Mesenchymal stem cell (in vitro differentiated cells and primary cell): ENCODE data around the gene MANEAL. TPM values are rescaled to one million over a fixed set of nuclear protein-coding genes. Genes with fewer than 3 reads are reported as not detected.
A peak's percentile ranks its signal among the peaks of the same experiment; 100 is the strongest.

ENCODE experiments used
- DNase-seq: peaks from one replicate; pipeline ENCODE4 v3.0.0-alpha.2; 2013
- H2AFZ ChIP-seq: one replicate; pipeline ENCODE4 v1.6.1; 2013; ENCODE audit warnings: low read depth, mild to moderate bottlenecking, control low read depth, inconsistent platforms, low read length, moderate library complexity
- H2AK5ac ChIP-seq: 2 replicates; pipeline ENCODE4 v1.6.1; 2013; ENCODE audit warnings: low read length, moderate library complexity, mild to moderate bottlenecking, inconsistent platforms; ENCODE audit not compliant: severe bottlenecking
- H2BK120ac ChIP-seq: one replicate; pipeline ENCODE4 v1.6.1; 2013; ENCODE audit warnings: low read depth, mild to moderate bottlenecking, inconsistent platforms, low read length, moderate library complexity
- H2BK12ac ChIP-seq, 2 experiments: one replicate each; pipeline ENCODE4 v1.6.1; 2013; ENCODE audit warnings: inconsistent platforms in 2 of 2, low read length in 2 of 2, mild to moderate bottlenecking in 2 of 2, moderate library complexity in 2 of 2, control low read depth in 1 of 2
- H2BK15ac ChIP-seq: one replicate; pipeline ENCODE4 v1.6.1; 2013; ENCODE audit warnings: mild to moderate bottlenecking, low read depth, inconsistent platforms; ENCODE audit not compliant: poor library complexity, severe bottlenecking
- H2BK5ac ChIP-seq: 2 replicates; pipeline ENCODE4 v1.6.1; 2013; ENCODE audit warnings: low read depth, mild to moderate bottlenecking, low read length, control low read depth, inconsistent platforms; ENCODE audit not compliant: poor library complexity, severe bottlenecking
- H3K14ac ChIP-seq, 2 experiments: one replicate each; pipeline ENCODE4 v1.6.1; 2013; ENCODE audit warnings: inconsistent platforms in 2 of 2, low read length in 2 of 2, control low read depth in 1 of 2, mild to moderate bottlenecking in 1 of 2, moderate library complexity in 1 of 2
- H3K18ac ChIP-seq, 2 experiments: one replicate each; pipeline ENCODE4 v1.6.1; 2013; ENCODE audit warnings: inconsistent platforms in 2 of 2, low read length in 2 of 2, control low read depth in 1 of 2, low read depth in 1 of 2, mild to moderate bottlenecking in 1 of 2
- H3K23ac ChIP-seq, 2 experiments: one replicate each; pipeline ENCODE4 v1.6.1; 2013; ENCODE audit warnings: inconsistent platforms in 2 of 2, low read length in 2 of 2, mild to moderate bottlenecking in 2 of 2, moderate library complexity in 2 of 2, control low read depth in 1 of 2
- H3K27ac ChIP-seq: 2 replicates; pipeline ENCODE4 v1.5.1; 2013; ENCODE audit warnings: mild to moderate bottlenecking, moderate library complexity, low read length, control low read depth, inconsistent platforms; ENCODE audit not compliant: poor library complexity, severe bottlenecking
- H3K27me3 ChIP-seq, 2 experiments: 2 replicates each; pipeline versions ENCODE4 v1.6.1 to v1.7.0; 2013; ENCODE audit warnings: low read length in 2 of 2, mild to moderate bottlenecking in 2 of 2, moderate library complexity in 2 of 2, control low read depth in 1 of 2, inconsistent platforms in 1 of 2; ENCODE audit not compliant: control insufficient read depth in 1 of 2, insufficient read depth in 1 of 2
- H3K36me3 ChIP-seq, 2 experiments: 2 replicates each; pipeline versions ENCODE4 v1.6.1 to v1.7.0; 2013; ENCODE audit warnings: low read length in 2 of 2, control low read depth in 1 of 2, inconsistent platforms in 1 of 2, low read depth in 1 of 2, mild to moderate bottlenecking in 1 of 2; ENCODE audit not compliant: insufficient read depth in 2 of 2, control insufficient read depth in 1 of 2
- H3K4ac ChIP-seq, 2 experiments: one replicate each; pipeline ENCODE4 v1.6.1; 2013; ENCODE audit warnings: inconsistent platforms in 2 of 2, low read length in 2 of 2, mild to moderate bottlenecking in 2 of 2, moderate library complexity in 2 of 2, control low read depth in 1 of 2, low read depth in 1 of 2
- H3K4me1 ChIP-seq: 2 replicates; pipeline ENCODE4 v1.6.1; 2013; ENCODE audit warnings: low read depth, low read length, control low read depth; ENCODE audit not compliant: control insufficient read depth, insufficient read depth
- H3K4me2 ChIP-seq: 2 replicates; pipeline ENCODE4 v1.6.1; 2013; ENCODE audit warnings: low read length, mild to moderate bottlenecking, inconsistent platforms; ENCODE audit not compliant: poor library complexity, severe bottlenecking
- H3K4me3 ChIP-seq, 2 experiments: 2 replicates each; pipeline versions ENCODE4 v1.5.1 to v1.7.0; 2013; ENCODE audit warnings: low read length in 2 of 2, mild to moderate bottlenecking in 2 of 2, control low read depth in 1 of 2, low read depth in 1 of 2; ENCODE audit not compliant: insufficient read depth in 1 of 2
- H3K79me1 ChIP-seq: replicated peaks from 2 replicates; pipeline ENCODE4 v1.6.1; 2013; ENCODE audit warnings: mild to moderate bottlenecking, control low read depth, low read length, inconsistent platforms; ENCODE audit not compliant: poor library complexity, severe bottlenecking
- H3K9ac ChIP-seq: 2 replicates; pipeline ENCODE4 v1.7.0; 2013; ENCODE audit warnings: mild to moderate bottlenecking, low read length, moderate library complexity
- H3K9me3 ChIP-seq: 2 replicates; pipeline ENCODE4 v1.7.0; 2013; ENCODE audit warnings: mild to moderate bottlenecking, low read length; ENCODE audit not compliant: control insufficient read depth
- H4K8ac ChIP-seq: one replicate; pipeline ENCODE4 v1.6.1; 2013; ENCODE audit warnings: inconsistent platforms, mild to moderate bottlenecking, low read length, moderate library complexity
- H4K91ac ChIP-seq: one replicate; pipeline ENCODE4 v1.6.1; 2013; ENCODE audit warnings: mild to moderate bottlenecking, low read length, inconsistent platforms
- WGBS: methylation state at CpG from one replicate; pipeline ENCODE4 v1.1.7; 2013; ENCODE audit warnings: mixed read lengths; 5-methylcytosine and 5-hydroxymethylcytosine counted together
- polyA plus RNA-seq, 2 experiments: library from polyadenylated mRNA; stranded (reverse); fragments of 200-250 nt; gene quantifications; one replicate each; pipeline ENCODE4 v1.2.3, GENCODE V29; 2013

Gene MANEAL, protein sequence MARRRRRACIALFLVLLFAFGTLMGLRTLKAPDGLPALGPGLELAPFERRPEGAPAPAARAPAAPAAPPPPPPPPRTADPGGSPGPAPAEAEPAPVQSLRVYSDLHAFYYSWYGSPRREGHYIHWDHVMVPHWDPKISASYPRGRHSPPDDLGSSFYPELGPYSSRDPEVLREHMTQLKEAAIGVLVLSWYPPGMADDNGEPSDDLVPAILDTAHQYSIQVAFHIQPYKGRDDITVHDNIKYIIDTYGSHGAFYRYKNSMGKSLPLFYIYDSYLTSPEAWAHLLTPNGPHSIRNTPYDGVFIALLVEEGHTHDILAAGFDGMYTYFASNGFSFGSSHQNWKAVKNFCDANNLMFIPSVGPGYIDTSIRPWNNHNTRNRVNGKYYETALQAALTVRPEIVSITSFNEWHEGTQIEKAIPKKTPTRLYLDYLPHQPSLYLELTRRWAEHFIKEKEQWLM
- polyA plus RNA-seq (2013, experiment 1 of 2) = 0.32 TPM
- polyA plus RNA-seq (2013, experiment 2 of 2) = 0.33 TPM

DNA sequence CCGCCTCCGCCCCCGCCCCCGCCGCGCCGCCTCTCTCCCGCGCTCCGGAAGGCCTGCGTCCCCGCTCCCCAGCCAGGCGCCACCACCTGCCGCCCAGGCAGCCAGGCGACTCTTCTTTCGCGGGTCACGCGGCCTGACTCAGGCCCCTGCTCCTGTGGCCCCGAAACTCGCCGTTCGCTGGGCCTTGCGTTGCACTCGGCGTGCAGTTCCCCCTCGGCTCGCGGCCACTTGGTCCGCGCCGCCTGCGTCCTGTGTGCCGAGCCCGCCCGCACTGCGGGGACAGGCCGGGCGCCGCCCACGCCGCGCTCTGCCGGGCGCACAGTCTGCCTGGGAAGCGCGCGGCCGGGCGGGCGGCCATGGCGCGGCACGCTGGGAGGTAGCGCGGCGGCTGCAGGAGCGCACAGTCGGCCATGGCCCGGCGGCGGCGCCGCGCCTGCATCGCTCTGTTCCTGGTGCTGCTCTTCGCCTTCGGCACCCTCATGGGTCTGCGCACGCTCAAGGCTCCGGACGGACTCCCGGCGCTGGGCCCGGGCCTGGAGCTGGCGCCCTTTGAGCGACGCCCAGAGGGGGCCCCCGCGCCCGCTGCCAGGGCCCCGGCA lies at the start of gene MANEAL:
Gene MANEAL, plus strand, starts transcription at position 75 of the 599 bp plus-strand sequence. Its CDS starts 336 bp downstream, at position 411.
- Histone ChIP-seq H3K4ac (no peak within 1 kb of the TSS), H3K23ac (peak within 1 kb of the TSS in 1 of 2 experiments; percentile 85), H3K9me3 (no peaks in the 10 kb centered on the region), H4K91ac (no peak within 1 kb of the TSS), H3K27ac (no peak within 1 kb of the TSS), H3K4me1 (peaks cover 22% of the 10 kb centered on the region), H3K14ac (peak within 1 kb of the TSS in 1 of 2 experiments; percentile 1), H2AFZ (peak within 1 kb of the TSS; percentile 60), H2BK120ac (no peak within 1 kb of the TSS), H2BK5ac (no peak within 1 kb of the TSS), H3K18ac (no peak within 1 kb of the TSS), H2BK15ac (no peak within 1 kb of the TSS), H3K27me3 (peaks cover 47 to 59% of the 10 kb centered on the region in 2 experiments), H4K8ac (no peak within 1 kb of the TSS), H3K9ac (no peak within 1 kb of the TSS), H2AK5ac (no peak within 1 kb of the TSS), H3K4me2 (peak within 1 kb of the TSS; percentile 99), H2BK12ac (no peak within 1 kb of the TSS), H3K4me3 (peak within 1 kb of the TSS; percentile 66 to 71), H3K36me3 (no peaks in the 10 kb centered on the region), H3K79me1 (no peaks in the 10 kb centered on the region)
- peak; percentile 59 for DNase-seq
- 1% methylated on average over 30 of the region's 82 CpGs for WGBS

DNA sequence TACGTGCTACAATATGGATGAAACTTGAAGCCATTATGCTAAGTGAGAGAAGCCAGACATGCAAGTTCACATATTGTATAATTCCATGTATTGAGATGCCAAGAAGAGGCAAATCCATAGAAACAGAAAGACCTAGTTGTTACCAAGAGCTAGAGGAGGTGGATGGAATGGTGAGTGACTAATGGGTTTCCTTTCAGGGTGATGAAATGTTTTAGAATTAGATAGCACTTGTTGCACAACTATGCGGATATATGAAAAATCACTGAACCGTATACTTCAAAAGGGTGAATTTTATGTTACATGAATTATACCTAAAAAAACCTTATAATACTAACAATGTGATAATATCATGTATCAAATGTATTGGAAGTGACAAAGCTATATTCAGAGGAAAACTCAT lies 46.8 kb upstream of the MANEAL start:
- Histone ChIP-seq H4K8ac (no peak overlapping the region), H3K79me1 (no peaks in the 10 kb centered on the region)

DNA sequence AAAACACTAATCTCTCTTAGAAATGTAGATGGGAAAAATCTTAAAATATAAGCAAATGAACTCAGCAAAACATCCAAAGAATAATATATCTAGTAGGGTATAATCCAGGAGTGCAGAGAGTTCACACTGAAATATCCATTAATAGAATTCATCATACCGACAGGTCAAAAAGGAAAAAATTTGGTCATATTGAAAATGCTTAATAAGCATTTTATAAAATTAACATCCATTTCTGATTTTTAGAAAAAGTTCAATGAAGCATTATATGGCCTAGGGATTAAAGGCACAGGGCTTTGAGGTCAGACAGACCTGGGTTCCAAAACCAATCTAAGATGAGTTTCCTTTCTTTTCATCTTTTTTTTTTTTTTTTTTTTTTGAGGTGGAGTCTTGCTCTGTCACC lies 45.1 kb upstream of the MANEAL start:
- H4K91ac ChIP-seq = no peak overlapping the region

More for the DNA sequence above, 46.8 kb upstream of the MANEAL start:
- Histone ChIP-seq H3K4me2 (no peak overlapping the region), H2AK5ac (no peak overlapping the region), H3K4me1 (no peaks in the 10 kb centered on the region), H2AFZ (no peak overlapping the region), H3K23ac (no peak overlapping the region), H2BK120ac (no peak overlapping the region), H4K91ac (no peak overlapping the region), H3K9ac (no peak overlapping the region), H3K9me3 (peaks cover 12% of the 10 kb centered on the region), H3K4me3 (no peak overlapping the region), H3K18ac (no peak overlapping the region), H3K4ac (no peak overlapping the region), H2BK5ac (no peak overlapping the region), H3K27ac (no peak overlapping the region), H3K36me3 (no peaks in the 10 kb centered on the region), H3K14ac (no peak overlapping the region), H3K27me3 (peaks cover 11 to 32% of the 10 kb centered on the region in 2 experiments), H2BK15ac (no peak overlapping the region), H2BK12ac (no peak overlapping the region)
- DNase-seq = no peak
- 100% methylated on average over 1 of the region's 3 CpGs for WGBS

DNA sequence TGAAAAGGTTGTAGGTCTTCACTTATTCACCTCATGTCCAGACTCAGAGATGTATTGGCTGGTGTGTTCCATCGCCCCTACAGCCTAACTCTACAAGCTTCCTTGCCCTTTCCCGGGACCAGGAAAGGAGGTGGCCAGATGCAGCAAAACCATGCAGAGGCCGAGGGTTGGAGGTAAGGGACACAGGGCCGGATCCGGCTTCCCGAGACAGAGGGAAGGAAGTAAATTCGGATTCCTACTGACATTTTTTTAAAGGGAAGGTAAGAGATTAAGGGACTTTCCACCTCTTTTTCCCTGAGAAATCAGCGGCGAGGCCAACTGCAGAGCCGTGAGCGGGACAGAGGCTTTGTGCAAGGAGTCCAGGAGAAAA lies 41.4 kb upstream of the MANEAL start:
- peaks cover 9% of the 10 kb centered on the region for H3K4me1 ChIP-seq
- no peak overlapping the region for H2BK120ac ChIP-seq
- WGBS = 38% methylated on average over 11 of the region's 11 CpGs

More for the DNA sequence above, 45.1 kb upstream of the MANEAL start:
- Histone ChIP-seq H3K9me3 (peaks cover 12% of the 10 kb centered on the region), H3K9ac (no peak overlapping the region), H2AK5ac (no peak overlapping the region), H3K4me1 (peaks cover 9% of the 10 kb centered on the region), H3K79me1 (no peaks in the 10 kb centered on the region), H3K27me3 (peaks cover 21 to 31% of the 10 kb centered on the region in 2 experiments), H3K4ac (no peak overlapping the region), H3K18ac (no peak overlapping the region), H3K27ac (no peak overlapping the region), H2BK5ac (no peak overlapping the region), H2BK120ac (no peak overlapping the region), H2BK12ac (no peak overlapping the region), H3K4me2 (no peak overlapping the region), H2AFZ (no peak overlapping the region), H4K8ac (no peak overlapping the region), H3K14ac (no peak overlapping the region), H2BK15ac (no peak overlapping the region), H3K4me3 (no peak overlapping the region), H3K36me3 (no peaks in the 10 kb centered on the region), H3K23ac (no peak overlapping the region)
- WGBS = no CpG with 5 or more reads among the region's 1 CpG
- DNase-seq = no peak

More for the DNA sequence above, 41.4 kb upstream of the MANEAL start:
- Histone ChIP-seq H3K4me3 (no peak overlapping the region), H3K27me3 (peaks cover 55 to 61% of the 10 kb centered on the region in 2 experiments), H2BK15ac (no peak overlapping the region), H2BK5ac (no peak overlapping the region), H3K27ac (no peak overlapping the region), H2AK5ac (no peak overlapping the region), H3K18ac (no peak overlapping the region), H3K9ac (no peak overlapping the region), H2AFZ (no peak overlapping the region), H3K4ac (no peak overlapping the region), H3K4me2 (no peak overlapping the region), H3K14ac (no peak overlapping the region), H2BK12ac (no peak overlapping the region), H3K79me1 (no peaks in the 10 kb centered on the region), H3K36me3 (no peaks in the 10 kb centered on the region), H3K23ac (no peak overlapping the region), H4K91ac (no peak overlapping the region), H4K8ac (no peak overlapping the region), H3K9me3 (peaks cover 2% of the 10 kb centered on the region)
- DNase-seq = no peak
